Measurements from ENCODE around the gene PRELID1.

The PRELID1 gene

GRCh38 chr5:177314376-177315342 lies 11.1 kb downstream of the PRELID1 start:
- no peak for DNase-seq

- no peak for DNase-seq
Observed at GRCh38 chr5:177315411-177315810, 11.8 kb downstream of the PRELID1 start.

DNA sequence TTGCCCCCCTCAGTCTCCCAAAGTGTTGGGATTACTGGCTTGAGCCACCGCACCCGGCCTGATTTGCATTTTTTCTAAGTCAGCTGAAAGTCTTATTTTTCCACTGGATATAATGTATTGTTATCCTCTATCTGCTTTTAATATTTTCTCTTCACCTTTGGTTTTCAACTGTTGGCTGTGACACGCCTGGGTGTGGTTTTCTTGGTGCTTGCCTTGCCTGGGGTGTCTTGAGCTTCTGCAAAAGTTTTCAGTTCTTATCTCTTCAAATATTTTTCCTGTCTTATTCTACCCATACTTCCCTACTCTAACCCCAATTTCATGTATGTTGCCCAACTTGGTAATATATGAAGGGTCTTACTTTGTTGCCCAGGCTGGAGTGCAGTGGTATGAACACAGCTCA lies 12.4 kb downstream of the PRELID1 start:
- DNase-seq: no peak

- peak; percentile 58 for DNase-seq
Observed at GRCh38 chr5:177317959-177318377, 14.4 kb downstream of the PRELID1 start.

DNA sequence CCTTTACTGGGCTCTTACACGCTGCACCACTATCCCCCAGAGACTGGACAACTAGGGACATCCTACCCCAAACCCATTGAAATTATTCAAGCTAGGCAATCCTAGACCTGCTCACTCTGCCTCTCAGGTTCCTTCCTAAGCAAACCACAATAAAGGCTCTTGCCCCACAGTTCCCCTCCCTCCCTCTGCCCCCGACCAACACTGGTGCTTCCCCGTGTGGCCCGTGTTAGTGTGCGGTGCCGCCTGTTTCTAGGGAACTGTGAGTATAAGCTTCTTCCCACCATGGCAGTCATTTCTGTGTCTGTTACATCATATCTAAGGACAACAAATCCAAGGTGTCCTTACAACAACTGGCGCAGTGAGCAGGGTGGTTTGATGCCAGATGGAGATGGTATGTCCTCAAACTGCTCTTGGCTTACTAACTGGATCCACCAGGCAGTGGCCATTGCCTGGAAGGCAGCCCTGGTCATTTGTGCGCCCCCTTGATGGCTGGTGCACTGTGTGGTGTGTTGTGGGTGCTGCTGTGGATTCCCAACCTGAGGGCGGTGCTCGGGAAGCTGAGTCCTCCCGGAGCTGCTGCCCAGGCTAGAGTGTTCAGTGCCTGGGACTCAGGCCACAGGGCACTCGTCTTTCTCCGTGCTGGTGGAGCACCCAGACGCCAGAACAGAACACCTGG lies 16.5 kb downstream of the PRELID1 start:
- no peak for DNase-seq

DNA sequence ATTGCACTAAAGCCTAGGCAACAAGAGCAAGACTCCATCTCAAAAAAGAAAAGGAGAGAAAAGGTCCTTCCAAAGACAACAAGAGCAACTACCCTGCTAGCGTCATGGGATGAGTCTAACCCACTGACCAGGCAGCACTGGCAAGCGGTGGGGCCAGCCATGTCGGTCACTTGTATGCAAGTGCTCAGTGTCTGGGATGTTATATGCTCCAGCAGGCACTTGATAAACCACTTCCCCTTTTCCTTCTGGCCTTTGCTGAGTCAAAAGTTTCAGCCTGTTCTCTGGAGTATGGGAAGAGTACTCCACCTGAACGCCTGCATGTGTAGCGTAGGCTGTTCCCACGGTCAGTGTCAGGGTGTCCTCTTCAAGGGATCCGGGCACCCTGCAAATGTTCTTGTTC lies 17.3 kb downstream of the PRELID1 start:
- DNase-seq: no peak

DNA sequence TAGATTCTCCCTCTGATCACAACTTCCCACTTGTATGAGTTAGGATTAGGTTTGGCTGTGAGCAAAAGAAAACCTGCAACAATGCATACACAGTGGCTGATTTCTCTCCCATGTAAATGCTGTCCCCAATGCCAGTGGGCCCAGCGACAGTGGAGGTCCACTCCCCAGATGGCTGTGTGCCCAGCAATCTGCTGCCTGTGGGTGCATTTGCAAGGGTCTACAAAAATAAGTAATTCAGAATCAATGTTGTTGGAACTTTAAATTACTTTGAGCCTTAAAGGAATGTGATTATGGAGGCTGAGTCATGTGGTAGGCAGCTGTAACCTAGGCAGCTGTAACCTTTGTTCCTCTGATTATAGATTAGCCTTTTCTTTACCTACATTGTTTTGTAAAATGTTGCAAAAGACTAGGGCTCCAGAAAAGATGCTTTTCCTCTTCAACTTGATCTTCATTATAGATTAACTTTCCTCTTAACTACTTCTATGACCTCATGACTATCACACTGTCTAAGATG lies 22.3 kb downstream of the PRELID1 start:
- no peak for DNase-seq

GRCh38 chr5:177327539-177328522 lies 24.2 kb downstream of the PRELID1 start:
- no peak for DNase-seq

GRCh38 chr5:177328545-177329231 lies 25.1 kb downstream of the PRELID1 start:
- DNase-seq: no peak

- no peak for DNase-seq
Observed at GRCh38 chr5:177329883-177330282, 26.3 kb downstream of the PRELID1 start.

- no peak for DNase-seq
Observed at GRCh38 chr5:177330991-177331842, 27.6 kb downstream of the PRELID1 start.

- DNase-seq: no peak
Observed at GRCh38 chr5:177332031-177332895, 28.7 kb downstream of the PRELID1 start.

- DNase-seq: no peak
Observed at GRCh38 chr5:177332896-177333260, 29.3 kb downstream of the PRELID1 start.

GRCh38 chr5:177333420-177334154 lies 30.0 kb downstream of the PRELID1 start:
- no peak for DNase-seq

DNA sequence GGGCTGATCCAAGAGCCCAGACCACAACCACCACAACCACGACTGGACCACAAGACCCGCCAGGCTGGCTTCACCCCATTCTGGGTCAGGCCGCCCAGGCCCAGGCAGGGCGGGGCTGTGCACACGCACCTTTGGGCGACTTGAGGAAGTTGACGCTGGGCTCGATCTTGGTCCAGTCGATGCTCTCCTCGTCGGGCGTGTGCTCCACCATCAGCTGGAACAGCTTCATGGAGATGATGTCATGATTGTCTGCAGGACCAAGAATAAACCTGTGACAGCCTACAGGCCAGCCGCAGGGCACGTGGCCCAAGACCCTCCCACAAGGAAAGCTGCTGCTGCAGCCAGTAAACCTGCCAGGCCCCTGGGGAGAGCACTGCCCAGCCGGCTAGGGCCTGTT lies 30.6 kb downstream of the PRELID1 start:
- no peak for DNase-seq

DNA sequence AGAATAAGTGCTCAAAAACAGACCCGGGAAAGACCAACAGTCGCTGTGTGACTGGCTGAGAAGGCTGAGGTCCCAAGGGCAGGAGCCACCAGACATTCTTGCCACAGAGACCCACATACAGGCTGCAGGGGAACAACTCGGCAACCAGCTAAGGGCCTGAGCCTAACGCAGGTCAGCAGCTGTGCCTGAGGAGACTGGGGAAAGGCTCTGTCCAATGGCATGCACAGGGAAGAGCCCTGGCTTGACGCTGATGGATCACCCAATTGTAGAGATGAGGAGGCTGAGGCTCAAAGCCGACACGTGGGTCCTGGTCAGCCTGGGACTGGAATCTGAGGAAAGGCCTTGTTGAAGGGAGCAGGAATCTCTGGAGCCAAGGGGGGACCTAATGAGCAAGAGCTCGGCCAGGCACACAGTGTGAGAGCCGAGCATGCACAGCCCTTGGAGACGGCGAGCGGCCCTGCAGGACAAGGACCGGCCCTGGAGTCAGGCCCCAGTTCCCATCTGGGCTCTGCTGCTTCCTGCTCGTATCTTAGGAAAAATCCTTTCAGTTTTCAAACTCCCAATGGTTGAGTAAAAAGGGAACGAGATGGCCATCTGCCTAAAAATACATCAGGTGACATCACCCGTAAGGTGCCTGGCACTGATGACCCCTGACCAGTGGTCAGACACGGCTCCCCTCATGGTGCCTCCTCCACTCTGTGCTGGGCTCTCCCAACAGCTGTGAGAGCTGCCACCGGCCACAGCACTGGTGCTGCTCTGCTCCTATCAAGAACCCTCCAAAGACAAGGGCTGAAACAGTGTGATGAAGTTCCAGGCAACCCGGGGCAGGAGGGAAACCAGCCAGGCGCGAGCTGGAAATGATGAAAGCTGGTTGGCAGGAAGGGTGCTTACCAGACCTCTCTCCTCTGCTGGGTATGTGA lies 31.4 kb downstream of the PRELID1 start:
- no peak for DNase-seq

GRCh38 chr5:177335701-177336065 lies 32.1 kb downstream of the PRELID1 start:
- no peak for DNase-seq

GRCh38 chr5:177336112-177336511 lies 32.5 kb downstream of the PRELID1 start:
- DNase-seq: no peak

Measured in DMS 273 treated with DMSO at 0.1 percent for 48 hours (cell line).